AG09309 (cell line): Measurements from ENCODE around the gene NEUROD1.

ENCODE experiments used
- DNase-seq: peaks from one replicate; pipeline ENCODE4 v3.0.0-alpha.2; 2010; ENCODE audit warnings: low read depth
- H3K4me3 ChIP-seq: 2 replicates; pipeline ENCODE4 v1.5.1; 2011; ENCODE audit warnings: mild to moderate bottlenecking, low read depth, low read length, moderate library complexity; ENCODE audit not compliant: control insufficient read depth
- CTCF ChIP-seq: IDR thresholded peaks from 2 replicates; pipeline ENCODE4 v1.5.1; 2011; ENCODE audit warnings: mild to moderate bottlenecking, low read depth, low read length, inconsistent platforms; ENCODE audit not compliant: insufficient read depth, control insufficient read depth; ENCODE audit errors: missing control alignments

Gene NEUROD1

GRCh38 chr2:181685150-181685688 is 4.9 kb upstream of the NEUROD1 start:
- no peak for TF ChIP-seq CTCF
- no peak for DNase-seq
- no peak overlapping the region for H3K4me3 ChIP-seq

- no peak for DNase-seq
- TF ChIP-seq CTCF = no peak
- no peak overlapping the region for H3K4me3 ChIP-seq
Observed at GRCh38 chr2:181684454-181685149, 4.3 kb upstream of the NEUROD1 start.

GRCh38 chr2:181683518-181684453 is 3.5 kb upstream of the NEUROD1 start:
- no peak overlapping the region for H3K4me3 ChIP-seq
- no peak for DNase-seq
- no peak for TF ChIP-seq CTCF

GRCh38 chr2:181682795-181683517 is 2.6 kb upstream of the NEUROD1 start:
- DNase-seq = no peak
- H3K4me3 ChIP-seq = no peak overlapping the region
- no peak for TF ChIP-seq CTCF

GRCh38 chr2:181682026-181682789 is 1.9 kb upstream of the NEUROD1 start:
- no peak for TF ChIP-seq CTCF
- DNase-seq = no peak
- H3K4me3 ChIP-seq = no peak overlapping the region
